Measurements from ENCODE around the gene ZNF195.
"Not testable (repeated sequence)": the region's sequence is repeated elsewhere in the genome, so short reads cannot be mapped to it uniquely, and the experiment has no call there.

The ZNF195 gene

DNA sequence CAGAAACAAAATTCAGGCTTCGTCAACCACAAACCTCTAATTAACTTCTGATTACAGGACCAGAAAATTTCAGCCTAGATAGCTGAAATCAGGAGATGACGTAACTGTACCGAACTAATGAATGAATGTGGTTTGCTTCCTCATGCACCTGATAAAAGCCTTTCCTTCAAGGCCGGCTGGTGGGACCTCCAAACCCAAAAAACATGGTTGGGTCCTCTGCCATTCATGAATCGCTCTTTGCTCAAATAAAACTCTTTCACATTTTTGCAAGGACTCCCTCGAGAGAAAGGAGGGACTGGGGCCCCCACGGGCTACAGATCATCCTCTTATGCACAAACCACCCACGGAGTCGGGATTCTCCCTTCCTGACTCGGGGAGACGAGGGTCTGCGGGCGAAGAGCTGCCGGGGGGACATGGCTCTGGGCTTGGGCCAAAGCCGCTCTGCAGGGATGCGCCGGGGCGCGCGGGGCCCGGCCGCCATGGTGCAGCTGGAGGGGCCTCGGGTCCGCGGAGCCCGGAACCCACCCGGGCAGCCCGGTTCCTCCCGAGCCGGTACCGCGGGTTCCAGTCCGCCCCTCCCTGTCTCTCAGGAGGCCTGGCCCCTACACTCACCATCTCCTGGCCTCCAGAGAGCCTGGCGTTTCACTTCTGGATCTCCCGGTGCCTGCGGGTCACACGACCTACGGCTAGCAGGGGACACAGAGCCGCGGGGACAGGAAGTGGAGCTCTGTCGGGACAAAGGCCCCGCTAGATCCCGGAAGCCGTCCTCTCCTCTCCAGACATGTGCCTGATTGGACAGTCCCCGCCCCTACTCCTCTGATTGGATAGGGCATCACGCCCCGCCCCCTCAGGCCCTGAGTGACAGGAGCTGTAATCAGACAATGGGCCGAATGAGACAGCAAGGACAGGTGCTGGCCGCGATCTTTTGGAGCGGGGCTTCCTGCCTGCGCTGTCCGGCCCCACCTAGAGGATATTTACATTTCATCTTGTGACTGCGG is at the start of gene ZNF195:
Gene ZNF195, minus strand, starts transcription at position 721 of the 998 bp plus-strand sequence. Its CDS starts 106 bp downstream, at position 615.
- DNase-seq: peak; percentile 97

DNA sequence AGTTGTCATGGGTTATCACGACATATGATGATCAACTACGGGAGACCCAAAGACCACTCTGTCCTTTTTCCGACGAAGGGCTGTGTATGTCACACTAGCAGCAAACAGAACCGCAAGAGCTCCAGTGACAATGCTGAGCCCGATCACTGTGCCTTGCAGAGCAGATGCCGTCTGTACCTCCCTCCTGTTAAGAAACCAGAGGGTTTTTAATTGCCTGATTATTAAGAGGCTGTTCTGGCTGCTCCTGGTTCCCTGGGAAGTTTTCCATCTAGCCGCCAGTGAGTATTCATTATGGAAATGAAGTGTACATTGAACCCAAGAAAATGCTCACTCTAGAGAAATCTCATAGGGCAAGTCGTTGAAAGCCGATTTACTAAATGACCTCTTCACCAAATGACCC is 49.1 kb upstream of the ZNF195 start:
- DNase-seq: not testable (repeated sequence)

DNA sequence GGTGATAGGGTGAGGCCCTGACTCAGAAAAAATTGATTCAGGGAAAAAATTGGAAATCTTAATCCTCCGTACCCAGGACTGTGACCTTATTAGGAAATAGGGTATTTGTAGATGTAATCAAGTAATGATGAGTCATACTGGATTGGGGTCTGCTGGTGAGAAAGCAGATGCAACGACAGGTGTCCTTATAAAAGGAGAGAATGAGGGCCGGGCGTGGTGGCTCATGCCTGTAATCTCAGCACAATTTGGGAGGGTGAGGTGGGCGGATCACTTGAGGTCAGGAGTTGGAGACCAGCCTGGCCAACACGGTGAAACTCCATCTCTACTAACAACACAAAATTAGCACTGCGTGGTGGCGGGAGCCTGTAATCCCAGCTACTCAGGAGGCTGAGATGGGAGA is 47.6 kb upstream of the ZNF195 start:
- not testable (repeated sequence) for DNase-seq

DNA sequence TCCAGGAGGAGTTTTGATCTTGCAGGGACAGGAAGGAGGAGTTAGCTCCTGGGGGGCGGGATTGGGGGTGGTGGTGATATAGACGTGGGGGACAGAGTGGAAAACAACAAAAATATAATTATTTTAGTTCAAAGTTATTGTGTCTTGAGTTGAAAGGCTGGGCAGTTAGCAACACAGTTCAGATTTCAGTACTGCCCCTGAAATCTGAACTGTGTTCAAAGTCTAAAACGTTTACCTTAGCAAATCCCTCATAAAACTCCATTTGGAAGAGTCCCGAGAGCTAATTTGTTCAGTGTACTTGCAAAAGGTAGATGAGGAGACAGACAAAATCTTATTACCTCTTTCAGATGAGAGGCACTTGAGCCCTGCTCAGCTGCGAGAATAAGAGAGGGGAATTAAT is 45.0 kb upstream of the ZNF195 start:
- not testable (repeated sequence) for DNase-seq

DNA sequence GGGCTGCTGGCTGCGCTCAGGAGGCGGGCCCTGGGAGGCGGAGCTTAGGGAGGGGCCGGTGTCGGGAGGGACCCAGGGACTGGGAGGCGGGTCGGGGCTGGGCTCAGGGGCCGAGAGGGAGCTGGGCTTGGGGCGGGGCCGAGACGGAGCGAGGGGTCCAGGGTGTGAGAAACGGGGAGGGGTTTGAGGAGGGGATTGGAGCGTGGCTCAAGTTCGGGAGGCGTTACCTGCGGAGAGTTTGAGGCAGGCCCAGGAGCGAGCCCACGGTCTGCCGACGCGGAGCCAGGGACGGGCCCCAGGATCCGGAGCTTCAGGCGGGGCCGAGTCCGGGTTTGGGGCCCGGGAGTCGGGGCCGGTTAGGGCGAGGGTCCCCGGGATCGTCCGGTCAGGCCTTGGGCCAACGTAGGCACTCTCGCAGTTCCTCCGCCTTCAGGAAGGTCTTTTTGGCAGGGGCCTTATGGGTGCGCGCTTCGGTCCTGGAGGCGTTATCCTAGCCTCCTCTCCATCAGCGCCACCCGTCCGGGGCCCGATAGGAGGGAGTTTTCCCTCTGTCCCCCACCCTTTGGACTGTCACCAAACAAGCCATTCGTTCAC is 44.3 kb upstream of the ZNF195 start:
- not testable (repeated sequence) for DNase-seq

DNA sequence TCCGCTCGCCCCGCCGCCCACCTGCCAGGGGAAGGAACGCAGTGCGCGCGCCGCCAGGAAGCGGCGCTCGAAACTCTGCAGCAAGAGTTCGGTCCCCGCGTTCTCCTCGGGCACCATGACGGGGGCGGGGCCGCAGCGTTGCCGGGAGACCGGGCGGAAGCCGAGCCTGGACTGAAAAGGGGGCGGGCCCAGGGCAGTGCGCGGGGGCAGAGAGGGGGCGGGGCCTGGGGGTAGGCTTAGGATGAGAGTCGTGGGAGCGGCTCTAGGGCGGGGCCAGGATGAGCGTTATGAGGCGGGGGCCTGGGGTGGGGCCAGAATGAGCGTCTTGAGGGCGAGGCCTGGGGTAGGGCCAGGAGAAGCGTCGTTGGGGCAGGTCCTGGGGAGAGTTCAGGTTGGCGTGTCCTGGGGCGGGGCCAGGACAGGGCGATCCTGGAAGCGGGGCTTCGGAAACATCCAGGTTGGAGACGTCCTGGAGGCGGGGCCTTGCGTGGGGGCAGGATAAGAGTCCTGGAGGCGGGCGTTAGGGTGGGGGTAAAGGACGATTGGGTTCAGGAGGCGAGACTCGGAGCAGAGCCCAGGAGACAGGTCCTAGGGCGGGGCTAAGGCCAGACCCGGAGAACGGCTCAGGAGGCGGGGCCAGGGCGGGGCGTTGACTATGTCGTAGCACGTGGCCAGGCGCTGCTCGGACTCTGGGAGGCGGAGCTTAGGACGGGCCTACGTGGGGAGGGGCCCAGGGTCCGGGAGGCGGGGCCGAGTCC is 43.6 kb upstream of the ZNF195 start:
- peak; percentile 98 for DNase-seq

DNA sequence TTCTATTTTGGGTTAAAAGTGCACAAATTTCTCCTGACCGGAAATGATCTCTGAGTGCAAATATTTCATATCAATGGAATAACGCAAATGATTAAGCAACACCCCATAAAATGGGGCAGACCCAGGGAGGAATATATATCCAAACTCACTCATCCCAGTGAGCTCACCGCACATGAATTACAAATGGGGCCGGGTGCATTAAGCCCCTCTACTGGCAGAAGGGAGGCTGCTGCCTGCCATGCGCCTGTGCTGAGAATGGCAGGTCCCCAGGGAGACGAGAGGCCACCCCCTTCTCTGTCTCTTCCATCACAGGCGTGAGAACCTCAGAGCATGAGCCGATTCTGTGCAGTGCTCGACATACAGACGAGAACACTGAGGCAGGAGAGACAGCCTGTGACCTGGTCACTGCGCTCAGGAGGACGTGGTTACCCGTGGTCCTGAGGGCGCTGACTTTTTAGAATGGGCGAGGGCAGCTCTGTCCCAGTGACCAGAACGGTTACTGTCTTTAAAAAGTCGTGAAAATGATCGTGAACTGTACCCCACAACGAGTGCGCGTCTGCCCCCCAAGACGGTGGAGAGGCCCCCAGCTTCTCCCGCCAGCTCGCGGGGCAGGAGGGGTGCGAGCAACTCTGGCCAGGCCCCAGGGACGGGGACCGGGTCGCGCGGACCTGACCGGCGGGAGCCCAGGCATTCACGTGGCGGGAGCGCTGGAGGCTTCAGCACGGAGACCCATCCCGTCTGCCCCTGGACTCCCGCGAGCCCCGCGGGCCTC is 42.8 kb upstream of the ZNF195 start:
- not testable (repeated sequence) for DNase-seq

DNA sequence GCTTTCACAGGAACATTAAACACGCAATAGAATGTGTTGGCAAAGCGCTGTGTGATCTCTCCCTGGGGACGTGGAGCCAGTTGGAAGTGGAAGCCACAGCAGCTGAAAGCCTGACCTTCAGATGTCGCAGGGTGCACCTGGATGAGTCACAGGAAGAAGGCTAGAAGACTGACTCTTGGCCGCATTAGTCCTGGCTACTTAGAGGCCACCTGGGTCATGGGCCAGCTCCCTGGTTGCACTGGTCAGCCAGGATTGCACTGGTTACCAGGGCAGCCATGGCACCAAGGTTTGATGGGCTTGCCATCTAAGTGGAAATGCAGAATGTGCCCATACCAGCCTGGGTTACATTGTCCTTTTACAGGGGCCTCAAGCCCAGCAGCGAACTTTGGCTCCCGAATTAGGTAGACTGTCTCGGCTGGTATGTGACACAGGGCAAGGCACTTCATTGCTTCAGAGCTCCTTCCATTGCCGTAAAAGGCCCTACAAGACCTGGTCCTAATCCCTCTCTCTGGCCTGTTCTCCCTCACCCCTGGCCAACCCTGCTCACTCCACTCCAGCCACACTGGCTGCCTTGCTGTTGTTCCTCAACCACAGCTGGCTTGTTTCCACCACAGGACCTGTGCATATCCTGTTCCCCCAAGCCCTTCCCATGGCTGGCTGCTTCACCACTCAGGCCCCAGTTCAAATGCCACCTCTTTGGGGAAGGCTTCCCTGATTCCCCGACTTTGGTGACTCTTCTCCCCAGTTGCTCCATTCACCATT is 41.5 kb upstream of the ZNF195 start:
- DNase-seq: not testable (repeated sequence)

DNA sequence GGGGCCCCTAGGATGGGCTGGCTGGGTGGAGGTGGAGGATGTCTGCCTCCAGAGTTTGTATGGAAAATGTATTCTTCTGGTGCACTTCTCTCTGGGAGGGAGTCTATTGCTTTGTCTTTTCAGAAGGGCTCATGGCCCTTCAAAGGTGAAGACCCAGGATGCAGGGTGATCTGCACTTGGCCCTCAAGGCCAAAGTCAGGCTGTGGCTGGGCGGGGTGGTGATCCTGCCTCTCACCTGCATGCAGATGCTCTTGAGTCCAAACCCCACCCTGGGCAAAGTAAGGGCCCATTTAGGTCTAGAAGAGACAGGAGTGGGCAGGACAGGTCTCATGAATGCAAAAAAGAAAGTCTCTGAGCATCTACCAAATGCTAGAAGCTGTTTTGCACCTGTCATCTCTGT is 40.5 kb upstream of the ZNF195 start:
- not testable (repeated sequence) for DNase-seq

DNA sequence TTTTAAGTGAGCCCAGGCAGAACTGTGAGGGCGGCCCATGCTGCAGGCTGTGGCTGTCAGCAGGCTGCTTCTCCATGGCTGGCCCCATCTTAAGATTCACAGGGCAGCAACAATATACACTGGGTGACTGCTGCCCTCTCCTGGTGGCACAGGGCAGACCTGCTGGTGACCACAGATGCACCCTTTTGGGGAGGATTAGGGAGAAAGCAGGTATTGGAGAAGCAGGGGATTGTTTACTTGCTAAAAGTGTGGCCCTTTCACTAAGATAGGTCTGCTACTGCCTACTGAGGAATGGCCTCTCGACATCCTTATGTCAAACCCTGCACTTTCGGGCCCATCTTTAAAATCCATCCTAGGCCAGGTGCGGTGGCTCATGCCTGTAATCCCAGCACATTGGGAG is 38.1 kb upstream of the ZNF195 start:
- not testable (repeated sequence) for DNase-seq

DNA sequence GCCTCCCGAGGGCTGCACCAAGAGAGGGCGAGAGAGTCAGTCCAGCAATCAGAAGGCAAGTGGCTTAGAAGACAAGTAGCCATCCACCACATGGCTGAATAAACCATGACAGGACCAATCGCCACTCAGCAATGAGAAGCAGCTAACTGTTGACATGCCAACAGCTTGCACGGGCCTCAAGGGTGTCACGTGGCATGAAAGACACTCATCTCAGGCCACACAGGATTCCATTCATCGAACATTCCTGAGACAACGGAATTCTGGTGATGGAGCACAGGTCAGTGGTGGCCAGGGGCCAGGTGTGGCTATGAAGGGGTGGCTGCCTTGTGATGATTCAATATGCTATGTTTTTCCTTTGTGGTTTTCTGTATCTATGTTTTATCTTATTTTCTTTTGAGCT is 36.4 kb upstream of the ZNF195 start:
- not testable (repeated sequence) for DNase-seq

DNA sequence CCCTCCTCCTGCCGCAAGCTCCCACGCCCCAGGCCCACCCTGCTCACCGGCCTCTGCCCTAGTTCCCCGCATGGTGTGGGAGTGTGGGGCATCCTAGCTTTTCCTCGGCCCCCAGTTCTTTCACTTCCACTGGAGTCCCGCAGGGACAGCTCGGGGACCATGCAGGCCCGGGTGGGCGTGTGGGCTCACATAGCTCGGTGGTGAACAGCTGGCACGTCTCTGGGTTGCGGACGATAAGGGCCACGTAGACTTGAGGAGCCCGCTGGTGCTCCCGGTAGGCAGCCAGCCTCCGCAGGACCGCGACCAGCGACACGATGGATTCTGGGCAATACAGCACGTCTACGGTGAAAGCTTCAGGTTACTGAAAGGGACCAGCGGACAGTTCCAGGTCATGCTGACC is 34.7 kb upstream of the ZNF195 start:
- DNase-seq: not testable (repeated sequence)

DNA sequence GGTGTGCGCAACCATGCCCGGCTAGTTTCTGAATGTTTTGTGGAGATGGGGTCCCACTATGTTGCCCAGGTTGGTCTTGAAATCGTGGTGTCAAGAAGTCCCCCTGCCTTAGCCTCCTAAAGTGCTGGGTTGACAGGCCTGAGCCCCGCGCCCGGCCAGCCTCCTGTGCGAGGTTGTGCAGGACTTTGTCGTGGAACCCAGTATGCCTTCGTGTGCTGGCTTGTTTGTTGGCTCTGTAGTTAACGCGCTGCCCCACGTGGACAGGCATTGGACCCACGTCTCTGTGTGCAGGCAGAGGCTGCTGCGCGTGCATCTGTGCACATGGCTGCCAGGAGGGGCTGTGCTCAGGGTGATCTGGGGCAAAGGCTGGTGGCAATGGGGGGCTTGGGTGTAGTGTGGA is 33.9 kb upstream of the ZNF195 start:
- no peak for DNase-seq

DNA sequence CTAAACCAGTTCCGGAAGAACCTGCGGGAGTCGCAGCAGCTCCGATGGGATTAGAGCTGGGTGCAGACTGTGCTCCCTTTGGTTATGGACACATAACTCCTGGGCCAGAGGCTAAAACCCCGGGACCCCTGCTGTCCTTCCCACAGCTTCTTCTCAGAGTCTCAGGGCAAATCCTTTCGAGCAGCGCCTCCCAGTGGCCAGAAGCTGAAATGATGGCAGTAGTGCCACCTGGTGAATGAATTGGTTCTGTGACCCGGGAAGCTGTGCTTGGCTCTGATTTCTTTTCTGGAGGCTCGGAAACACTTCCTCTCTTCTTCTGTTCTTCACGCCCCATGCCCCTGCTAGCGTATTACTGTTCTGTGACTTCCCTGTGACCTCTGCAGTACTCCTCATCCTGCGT is 29.8 kb upstream of the ZNF195 start:
- peak; percentile 78 for DNase-seq

DNA sequence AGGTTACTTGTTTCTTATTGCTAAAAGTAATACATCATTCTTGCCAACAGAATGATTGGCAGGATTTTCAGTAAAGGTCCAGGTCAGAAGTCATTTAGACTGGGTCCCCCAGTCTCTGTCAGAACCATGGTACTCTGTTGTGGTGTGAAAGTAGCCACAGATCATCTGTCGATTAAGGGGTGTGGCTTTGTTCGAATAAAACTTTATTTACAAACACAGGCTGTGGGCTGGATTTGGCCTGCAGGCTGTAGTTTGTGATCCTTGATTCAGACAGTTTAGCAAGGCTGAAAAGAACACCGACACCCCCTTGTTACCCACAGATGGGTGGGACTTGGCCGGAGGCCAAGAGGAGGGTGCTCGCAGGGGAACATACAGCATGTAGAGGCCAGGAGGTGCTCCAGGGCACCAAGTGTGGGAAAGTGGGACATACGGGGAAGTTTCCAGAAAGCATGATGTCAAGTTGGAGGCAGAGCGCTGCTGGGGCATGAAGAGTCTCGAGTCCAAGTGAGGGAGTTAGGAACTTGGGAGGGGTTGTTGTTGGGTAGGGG is 29.2 kb upstream of the ZNF195 start:
- DNase-seq: not testable (repeated sequence)

DNA sequence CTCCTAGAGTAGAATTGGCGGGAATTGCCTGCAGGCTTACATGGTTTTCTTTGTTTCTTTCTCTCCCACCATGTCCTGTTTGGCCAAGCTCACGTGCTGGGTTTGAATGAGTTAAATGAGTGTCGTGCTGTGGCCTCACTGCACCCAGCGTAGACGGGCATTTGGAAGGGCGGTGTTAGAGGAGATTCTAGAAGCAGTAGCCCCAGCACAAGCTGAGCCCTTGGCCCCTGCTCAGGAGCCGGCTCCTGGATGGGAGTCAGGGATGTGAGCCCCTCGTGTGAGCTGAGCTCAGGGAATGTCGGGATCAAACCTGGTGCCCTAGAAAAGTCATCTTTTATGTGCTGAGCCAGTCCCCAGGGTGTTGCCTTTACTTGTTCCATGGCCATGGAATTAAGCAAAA is 28.0 kb upstream of the ZNF195 start:
- not testable (repeated sequence) for DNase-seq

DNA sequence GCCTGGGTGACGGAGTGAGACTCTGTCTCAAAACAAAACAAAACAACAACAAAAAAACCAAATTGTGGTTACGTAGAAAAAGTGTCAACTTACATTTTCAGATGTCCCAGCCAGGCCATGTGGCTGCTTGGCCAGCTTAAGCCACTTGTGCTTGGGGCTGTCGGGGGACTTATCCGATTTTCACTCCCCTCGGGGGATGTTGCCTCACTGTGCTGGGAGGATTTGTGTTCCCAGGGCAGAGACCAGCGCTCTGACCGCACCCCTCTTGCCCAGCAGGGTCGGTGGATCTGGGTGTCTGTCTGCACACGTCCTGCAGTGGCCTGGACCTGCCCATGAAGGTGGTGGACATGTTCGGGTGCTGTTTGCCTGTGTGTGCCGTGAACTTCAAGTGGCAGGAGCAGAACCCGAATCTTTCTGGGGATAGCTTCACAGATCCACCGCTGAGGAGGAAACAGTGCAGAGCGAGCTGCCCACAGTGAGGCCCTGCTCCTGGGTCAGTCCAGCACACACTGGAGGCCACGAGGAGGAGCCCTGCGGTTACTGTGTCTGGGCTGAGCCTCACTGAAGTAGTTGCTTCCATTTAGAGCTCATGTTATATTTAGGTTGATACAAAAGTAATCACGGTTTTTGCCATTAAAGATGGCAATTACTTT is 27.4 kb upstream of the ZNF195 start:
- DNase-seq: not testable (repeated sequence)

DNA sequence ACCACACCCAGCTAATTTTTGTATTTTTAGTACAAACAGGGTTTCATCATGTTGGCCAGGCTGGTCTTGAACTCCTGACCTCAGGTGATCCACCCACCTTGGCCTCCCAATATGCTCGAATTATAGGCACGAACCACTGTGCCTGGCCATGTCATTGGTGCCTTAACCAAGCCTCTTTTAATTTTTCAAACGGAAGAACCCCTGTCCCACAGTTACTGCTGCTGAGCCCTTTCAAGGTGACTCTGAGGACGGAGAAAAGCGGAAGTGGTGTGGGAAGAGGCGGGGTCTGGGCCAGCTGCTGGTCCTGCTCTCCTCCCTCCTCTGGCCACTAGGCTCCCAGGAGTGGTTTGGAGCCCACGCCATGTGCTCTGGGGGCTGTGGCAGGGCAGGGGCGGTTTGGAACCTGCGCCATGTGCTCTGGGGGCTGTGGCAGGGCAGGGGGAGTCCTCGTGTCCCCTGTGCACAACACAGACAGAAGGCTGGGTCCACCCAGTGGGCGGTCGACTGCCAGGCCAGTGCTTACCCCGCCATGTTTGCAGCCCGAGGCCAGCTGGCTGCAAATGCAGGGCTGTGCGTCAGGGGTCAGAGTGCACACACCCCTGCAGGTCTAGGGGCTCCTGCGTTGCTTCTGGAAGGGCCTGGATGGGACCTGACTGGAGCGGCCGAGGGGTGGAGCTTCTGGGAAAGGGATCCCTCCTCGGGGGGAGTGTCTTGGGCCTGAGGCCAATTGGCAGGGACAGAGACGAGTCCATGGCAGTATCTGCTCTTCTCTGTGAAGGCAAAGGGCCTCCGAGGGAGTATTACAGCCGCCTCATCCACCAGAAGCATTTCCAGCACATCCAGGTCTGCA is 25.4 kb upstream of the ZNF195 start:
- DNase-seq: peak; percentile 63

DNA sequence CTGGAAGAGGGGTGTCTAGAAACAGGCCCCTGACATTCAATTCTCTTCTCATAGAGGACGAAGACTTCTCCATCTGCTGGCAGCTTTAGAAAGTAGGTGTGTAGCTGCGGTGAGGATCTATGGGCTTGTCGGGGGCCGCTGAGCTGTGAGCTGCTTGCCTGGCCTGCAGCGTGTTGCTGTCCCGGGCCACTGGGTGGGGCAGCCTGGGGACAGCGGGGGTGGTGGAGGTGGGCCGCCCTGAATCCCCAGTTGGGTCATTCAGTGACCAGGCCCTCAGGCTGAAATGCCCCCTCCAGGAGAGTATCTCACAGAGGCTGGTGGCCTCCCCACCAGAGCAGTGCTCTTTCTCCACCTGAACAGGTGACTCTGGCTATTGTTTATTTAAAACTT is 23.9 kb upstream of the ZNF195 start:
- not testable (repeated sequence) for DNase-seq
